ENCODE results near the gene TCAIM. TPM values are rescaled to one million over a fixed set of nuclear protein-coding genes. Genes with fewer than 3 reads are reported as not detected.

TCAIM gene
- total and polyA plus RNA-seq, 9 donors: 17.4 to 23.9 (median 20.0) TPM

GRCh38 chr3:44420676-44421075 lies 82.1 kb downstream of the TCAIM start:
- Histone ChIP-seq H3K36me3 (ENCODE audit: control insufficient read depth, insufficient read depth, low read length) (no peaks in the 10 kb centered on the region), H3K27ac (ENCODE audit: low read length) (no peak overlapping the region), H3K4me1 (ENCODE audit: control insufficient read depth, insufficient read depth, low read length) (no peaks in the 10 kb centered on the region), H3K4me3 (ENCODE audit: low read length) (no peak overlapping the region), H3K9me3 (replicated peaks; ENCODE audit: control insufficient read depth, low read depth, low read length) (no peaks in the 10 kb centered on the region), H3K27me3 (ENCODE audit: control insufficient read depth, insufficient read depth, low read length) (no peaks in the 10 kb centered on the region)
- DNase-seq: no peak
- WGBS (ENCODE audit: insufficient coverage): no CpG with 5 or more reads among the region's 1 CpG

GRCh38 chr3:44421280-44421679 lies 82.7 kb downstream of the TCAIM start:
- no peaks in the 10 kb centered on the region for H3K9me3 ChIP-seq (replicated peaks; ENCODE audit: control insufficient read depth, low read depth, low read length)
- no peaks in the 10 kb centered on the region for H3K27me3 ChIP-seq (ENCODE audit: control insufficient read depth, insufficient read depth, low read length)
- H3K36me3 ChIP-seq (ENCODE audit: control insufficient read depth, insufficient read depth, low read length): no peaks in the 10 kb centered on the region
- no peak overlapping the region for H3K4me3 ChIP-seq (ENCODE audit: low read length)
- 73% methylated on average over 4 of the region's 6 CpGs for WGBS (ENCODE audit: insufficient coverage)
- H3K27ac ChIP-seq (ENCODE audit: low read length): no peak overlapping the region
- no peak for DNase-seq
- no peaks in the 10 kb centered on the region for H3K4me1 ChIP-seq (ENCODE audit: control insufficient read depth, insufficient read depth, low read length)

GRCh38 chr3:44424758-44425157 lies 86.2 kb downstream of the TCAIM start:
- Histone ChIP-seq H3K4me1 (ENCODE audit: control insufficient read depth, insufficient read depth, low read length) (no peaks in the 10 kb centered on the region), H3K27ac (ENCODE audit: low read length) (no peak overlapping the region), H3K36me3 (ENCODE audit: control insufficient read depth, insufficient read depth, low read length) (no peaks in the 10 kb centered on the region), H3K27me3 (ENCODE audit: control insufficient read depth, insufficient read depth, low read length) (no peaks in the 10 kb centered on the region), H3K4me3 (ENCODE audit: low read length) (no peak overlapping the region), H3K9me3 (replicated peaks; ENCODE audit: control insufficient read depth, low read depth, low read length) (no peaks in the 10 kb centered on the region)
- WGBS (ENCODE audit: insufficient coverage): 43% methylated on average over 1 of the region's 3 CpGs
- no peak for DNase-seq

GRCh38 chr3:44427683-44428082 lies 89.1 kb downstream of the TCAIM start:
- WGBS (ENCODE audit: insufficient coverage): 40% methylated on average over 2 of the region's 3 CpGs

GRCh38 chr3:44428910-44429309 lies 90.3 kb downstream of the TCAIM start:
- Histone ChIP-seq H3K9me3 (replicated peaks; ENCODE audit: control insufficient read depth, low read depth, low read length) (no peaks in the 10 kb centered on the region), H3K4me1 (ENCODE audit: control insufficient read depth, insufficient read depth, low read length) (no peaks in the 10 kb centered on the region), H3K27me3 (ENCODE audit: control insufficient read depth, insufficient read depth, low read length) (no peaks in the 10 kb centered on the region), H3K36me3 (ENCODE audit: control insufficient read depth, insufficient read depth, low read length) (no peaks in the 10 kb centered on the region), H3K27ac (ENCODE audit: low read length) (no peak overlapping the region), H3K4me3 (ENCODE audit: low read length) (no peak overlapping the region)
- 73% methylated on average over 6 of the region's 7 CpGs for WGBS (ENCODE audit: insufficient coverage)
- no peak for DNase-seq

More at GRCh38 chr3:44427683-44428082, 89.1 kb downstream of the TCAIM start:
- H3K36me3 ChIP-seq (ENCODE audit: control insufficient read depth, insufficient read depth, low read length): no peaks in the 10 kb centered on the region
- no peak overlapping the region for H3K27ac ChIP-seq (ENCODE audit: low read length)
- no peak overlapping the region for H3K4me3 ChIP-seq (ENCODE audit: low read length)
- no peaks in the 10 kb centered on the region for H3K9me3 ChIP-seq (replicated peaks; ENCODE audit: control insufficient read depth, low read depth, low read length)
- no peaks in the 10 kb centered on the region for H3K4me1 ChIP-seq (ENCODE audit: control insufficient read depth, insufficient read depth, low read length)
- no peak for DNase-seq
- no peaks in the 10 kb centered on the region for H3K27me3 ChIP-seq (ENCODE audit: control insufficient read depth, insufficient read depth, low read length)

- H3K27me3 ChIP-seq (ENCODE audit: control insufficient read depth, insufficient read depth, low read length): no peaks in the 10 kb centered on the region
- H3K9me3 ChIP-seq (replicated peaks; ENCODE audit: control insufficient read depth, low read depth, low read length): no peaks in the 10 kb centered on the region
- no peak overlapping the region for H3K4me3 ChIP-seq (ENCODE audit: low read length)
- no peak overlapping the region for H3K27ac ChIP-seq (ENCODE audit: low read length)
- no peaks in the 10 kb centered on the region for H3K36me3 ChIP-seq (ENCODE audit: control insufficient read depth, insufficient read depth, low read length)
- WGBS (ENCODE audit: insufficient coverage): 85% methylated on average over 5 of the region's 6 CpGs
- no peaks in the 10 kb centered on the region for H3K4me1 ChIP-seq (ENCODE audit: control insufficient read depth, insufficient read depth, low read length)
- DNase-seq: no peak
Measured at GRCh38 chr3:44429459-44429858, 90.9 kb downstream of the TCAIM start.

- Histone ChIP-seq H3K36me3 (ENCODE audit: control insufficient read depth, insufficient read depth, low read length) (no peaks in the 10 kb centered on the region), H3K9me3 (replicated peaks; ENCODE audit: control insufficient read depth, low read depth, low read length) (no peaks in the 10 kb centered on the region), H3K27me3 (ENCODE audit: control insufficient read depth, insufficient read depth, low read length) (no peaks in the 10 kb centered on the region), H3K27ac (ENCODE audit: low read length) (no peak overlapping the region), H3K4me3 (ENCODE audit: low read length) (no peak overlapping the region), H3K4me1 (ENCODE audit: control insufficient read depth, insufficient read depth, low read length) (no peaks in the 10 kb centered on the region)
- no peak for DNase-seq
- 64% methylated on average over 3 of the region's 4 CpGs for WGBS (ENCODE audit: insufficient coverage)
Measured at GRCh38 chr3:44430466-44430865, 91.9 kb downstream of the TCAIM start.

GRCh38 chr3:44434834-44435510 lies 96.4 kb downstream of the TCAIM start:
- no peak overlapping the region for H3K4me3 ChIP-seq (ENCODE audit: low read length)
- no peak overlapping the region for H3K27ac ChIP-seq (ENCODE audit: low read length)
- 90% methylated on average over 2 of the region's 5 CpGs for WGBS (ENCODE audit: insufficient coverage)
- no peaks in the 10 kb centered on the region for H3K36me3 ChIP-seq (ENCODE audit: control insufficient read depth, insufficient read depth, low read length)
- no peaks in the 10 kb centered on the region for H3K27me3 ChIP-seq (ENCODE audit: control insufficient read depth, insufficient read depth, low read length)
- no peak for DNase-seq
- H3K4me1 ChIP-seq (ENCODE audit: control insufficient read depth, insufficient read depth, low read length): peaks cover 3% of the 10 kb centered on the region
- no peaks in the 10 kb centered on the region for H3K9me3 ChIP-seq (replicated peaks; ENCODE audit: control insufficient read depth, low read depth, low read length)

- no peaks in the 10 kb centered on the region for H3K9me3 ChIP-seq (replicated peaks; ENCODE audit: control insufficient read depth, low read depth, low read length)
- H3K4me3 ChIP-seq (ENCODE audit: low read length): no peak overlapping the region
- H3K36me3 ChIP-seq (ENCODE audit: control insufficient read depth, insufficient read depth, low read length): peaks cover under 1% of the 10 kb centered on the region
- H3K27me3 ChIP-seq (ENCODE audit: control insufficient read depth, insufficient read depth, low read length): no peaks in the 10 kb centered on the region
- WGBS (ENCODE audit: insufficient coverage): 80% methylated on average over 1 of the region's 1 CpG
- H3K27ac ChIP-seq (ENCODE audit: low read length): no peak overlapping the region
- peaks cover 3% of the 10 kb centered on the region for H3K4me1 ChIP-seq (ENCODE audit: control insufficient read depth, insufficient read depth, low read length)
- no peak for DNase-seq
Measured at GRCh38 chr3:44436181-44436580, 97.6 kb downstream of the TCAIM start.

- Histone ChIP-seq H3K4me1 (ENCODE audit: control insufficient read depth, insufficient read depth, low read length) (peaks cover 3% of the 10 kb centered on the region), H3K27ac (ENCODE audit: low read length) (no peak overlapping the region), H3K27me3 (ENCODE audit: control insufficient read depth, insufficient read depth, low read length) (no peaks in the 10 kb centered on the region), H3K4me3 (ENCODE audit: low read length) (no peak overlapping the region), H3K36me3 (ENCODE audit: control insufficient read depth, insufficient read depth, low read length) (peaks cover 10% of the 10 kb centered on the region), H3K9me3 (replicated peaks; ENCODE audit: control insufficient read depth, low read depth, low read length) (no peaks in the 10 kb centered on the region)
- 100% methylated on average over 3 of the region's 7 CpGs for WGBS (ENCODE audit: insufficient coverage)
- DNase-seq: no peak
Measured at GRCh38 chr3:44437800-44438199, 99.2 kb downstream of the TCAIM start.
